Right lung (tissue), 5 donors: ENCODE data around the gene RBFOX2. TPM values are rescaled to one million over a fixed set of nuclear protein-coding genes. Genes with fewer than 3 reads are reported as not detected.

Experiments used
- DNase-seq, 2 donors: peaks; one replicate each; pipeline ENCODE4 v3.0.0-alpha.2; 2013
- polyA plus RNA-seq, 5 donors: library from polyadenylated mRNA; unstranded; fragments of 120-200 nt; gene quantifications; one replicate each; pipeline versions ENCODE4 v1.2.1 to v1.2.3, GENCODE V29; 2013; ENCODE audit warnings: inconsistent platforms in 1 of 5, low replicate concordance in 1 of 5; ENCODE audit not compliant: insufficient read length in 5 of 5, insufficient read depth in 1 of 5

Gene RBFOX2
- polyA plus RNA-seq, 5 donors, result 121 to 167 (median 156) TPM

DNA sequence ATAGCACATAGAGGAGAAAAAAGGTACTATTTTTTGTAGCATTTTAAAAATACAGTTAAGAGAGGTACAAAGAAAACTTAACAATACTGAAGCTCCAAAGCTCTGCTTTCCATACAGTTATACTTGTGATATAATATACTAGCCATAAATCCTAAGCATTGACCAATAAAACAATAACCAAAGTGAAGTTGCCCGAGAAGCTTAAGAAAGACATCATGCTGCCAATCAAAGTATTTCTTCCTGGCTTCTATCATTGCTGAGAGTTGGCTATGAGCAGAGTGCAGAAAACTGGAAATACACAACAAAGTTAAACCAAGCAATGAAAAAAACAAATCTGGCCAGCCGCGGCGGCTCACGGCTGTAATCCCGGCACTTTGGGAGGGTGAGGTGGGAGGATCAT, 84.2 kb downstream of the RBFOX2 start:
- no peak for DNase-seq

DNA sequence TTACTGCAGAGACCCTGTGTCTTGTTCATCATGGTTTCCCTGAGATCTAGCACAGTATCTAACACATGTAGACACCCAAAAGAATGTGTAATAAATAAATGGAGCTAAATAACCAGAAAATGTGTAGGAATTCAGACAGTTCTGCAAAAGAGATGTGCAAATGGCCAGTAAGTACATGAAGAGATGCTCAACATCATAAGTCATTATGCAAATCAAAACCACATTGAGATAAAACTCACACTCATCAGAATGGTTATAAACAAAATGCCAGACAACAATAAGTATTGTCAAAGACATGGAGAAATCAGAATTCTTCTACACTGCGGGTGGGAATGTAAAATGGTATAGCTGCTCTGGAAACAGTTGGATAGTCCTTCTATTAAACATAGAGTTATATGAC, 88.5 kb downstream of the RBFOX2 start:
- no peak for DNase-seq

DNA sequence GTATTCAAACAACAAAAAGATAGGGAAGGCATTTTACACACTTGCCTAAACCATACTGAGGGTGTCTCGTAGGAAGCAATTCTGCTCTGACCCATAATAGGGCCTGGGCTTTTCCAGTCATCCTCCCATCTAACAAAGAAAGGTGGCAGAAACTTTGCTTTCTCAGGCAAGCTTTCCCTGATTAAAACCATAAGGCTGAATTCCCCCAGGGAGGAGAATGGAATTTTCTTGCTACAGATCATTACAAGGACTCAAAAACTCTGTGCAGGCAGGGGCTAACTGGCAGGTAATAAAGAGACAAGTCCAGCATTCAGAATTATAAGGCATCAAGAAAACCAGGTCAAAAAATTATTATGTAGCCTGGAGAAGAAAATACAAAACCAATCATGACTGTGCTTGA, 90.4 kb downstream of the RBFOX2 start:
- no peak for DNase-seq

DNA sequence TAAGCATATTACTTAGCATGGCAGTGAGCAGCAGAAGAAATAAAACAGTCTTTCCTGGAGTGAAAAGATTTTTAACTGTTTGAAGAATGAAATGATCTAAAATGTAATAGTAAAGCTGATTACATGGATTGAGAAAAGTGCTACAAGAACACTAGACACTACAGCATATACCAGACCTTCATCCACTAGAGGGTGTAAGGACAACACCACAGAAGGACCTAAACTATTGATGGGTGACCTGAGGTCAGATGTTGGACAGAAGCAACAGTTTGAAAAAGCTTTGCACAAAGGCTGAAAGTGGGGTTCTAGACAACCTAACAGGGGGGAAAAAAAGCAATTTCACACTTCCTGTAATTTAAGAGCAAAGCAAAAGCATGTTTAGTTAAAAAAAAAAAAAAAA, 97.7 kb downstream of the RBFOX2 start:
- peak; percentile 56 to 60 for DNase-seq

DNA sequence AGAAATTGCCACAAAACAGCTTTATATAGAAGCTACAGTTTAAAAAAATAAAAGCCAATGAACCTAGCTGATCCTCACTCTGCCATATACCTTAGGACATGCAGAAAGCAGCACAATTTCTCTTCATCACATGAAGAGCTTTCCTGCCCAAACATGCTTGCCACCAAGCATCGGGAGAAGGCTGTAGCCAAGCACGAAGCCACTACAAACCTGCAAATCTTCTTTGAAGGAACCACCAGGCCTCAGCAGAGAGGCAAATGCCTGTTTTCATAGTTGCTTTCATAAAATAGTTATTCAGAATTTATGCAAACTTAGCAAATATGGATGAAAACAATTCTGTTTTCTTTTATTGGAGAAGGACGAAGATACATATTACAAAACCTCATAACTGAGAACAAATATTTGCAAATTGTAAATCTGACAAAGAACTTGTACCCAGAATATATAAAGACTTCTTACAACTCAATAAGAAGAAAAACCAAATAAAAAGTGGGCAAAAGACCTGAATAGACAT, 100.3 kb downstream of the RBFOX2 start:
- no peak for DNase-seq

DNA sequence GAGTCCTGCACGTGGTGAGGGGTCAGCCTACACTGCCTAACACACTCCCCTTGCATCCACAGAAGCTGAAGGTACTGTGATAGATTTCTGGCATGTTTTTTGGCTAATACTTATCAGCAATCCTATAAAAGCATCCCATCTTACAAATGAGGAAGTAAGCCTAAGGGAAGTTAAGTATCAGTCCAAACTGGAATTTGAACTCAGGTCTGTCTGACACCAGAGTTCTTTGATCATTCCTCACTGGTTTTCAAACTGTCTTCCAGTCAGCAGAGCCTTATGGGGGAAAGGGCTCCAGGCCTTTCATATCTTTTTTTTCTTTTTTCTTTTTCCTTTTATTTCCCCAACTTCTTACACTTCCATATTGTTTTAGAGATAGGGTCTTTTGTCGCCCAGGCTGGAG, 105.6 kb downstream of the RBFOX2 start:
- no peak for DNase-seq

DNA sequence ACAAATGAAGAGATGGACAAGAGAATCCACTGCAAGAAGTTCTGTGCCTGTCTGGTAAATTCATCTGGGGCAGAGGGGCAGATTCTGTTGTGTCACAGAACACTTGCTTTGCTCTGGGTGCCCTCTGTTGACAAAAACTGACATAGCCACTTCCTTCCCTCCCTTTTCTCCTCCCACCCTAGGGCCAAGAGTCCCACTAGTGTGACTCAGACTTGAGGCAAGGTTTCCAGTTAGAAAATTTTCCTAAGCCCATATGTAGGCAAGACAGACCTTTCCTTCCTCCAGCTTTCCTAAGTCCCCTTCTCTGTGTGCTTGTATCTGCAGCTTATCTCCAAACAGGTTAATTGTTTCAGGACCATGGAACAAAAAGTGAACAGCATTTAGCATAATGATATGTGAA, 106.8 kb downstream of the RBFOX2 start:
- peak; percentile 29 to 37 for DNase-seq

DNA sequence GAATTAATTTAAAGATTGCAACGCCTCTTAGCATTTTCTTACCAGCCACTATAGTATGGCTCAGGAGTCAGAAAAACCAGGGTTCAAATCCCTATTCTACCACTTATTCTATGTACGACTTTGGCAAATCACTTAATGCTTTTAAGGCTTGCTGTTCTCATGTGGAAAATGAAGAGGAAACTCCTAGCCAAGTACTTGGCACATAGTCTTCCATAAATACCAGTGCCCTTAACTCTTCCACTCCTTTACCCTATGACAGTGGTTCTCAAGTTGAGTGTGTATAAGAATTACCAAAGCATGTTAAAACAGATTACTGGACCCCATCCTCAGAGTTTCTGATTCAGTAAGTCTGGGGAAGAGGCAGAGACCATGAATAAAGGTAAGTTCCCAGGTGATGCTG, 107.6 kb downstream of the RBFOX2 start:
- no peak for DNase-seq

DNA sequence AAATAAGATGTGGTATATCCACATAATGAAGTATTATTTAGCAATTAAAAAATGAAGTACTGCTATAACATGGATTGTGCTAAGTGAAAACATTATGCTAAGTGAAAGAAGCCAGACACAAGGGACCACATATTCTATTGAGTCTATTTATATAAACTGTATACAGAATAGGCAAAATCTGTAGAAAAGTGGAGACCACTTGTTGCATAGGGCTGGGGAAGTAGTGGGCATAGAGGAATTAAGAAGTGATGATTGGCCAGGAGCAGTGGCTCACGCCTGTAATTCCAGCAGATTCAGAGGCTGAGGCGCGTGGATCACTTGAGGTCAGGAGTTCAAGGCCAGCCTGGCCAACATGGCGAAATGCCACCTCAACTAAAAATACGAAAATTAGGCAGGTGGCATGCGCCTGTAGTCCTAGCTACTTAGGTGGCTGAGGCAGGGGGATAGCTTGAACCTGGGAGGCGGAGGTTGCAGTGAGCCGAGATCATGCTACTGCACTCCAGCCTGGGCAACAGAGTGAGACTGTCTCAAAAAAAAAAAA, 109.6 kb downstream of the RBFOX2 start:
- DNase-seq, result no peak

DNA sequence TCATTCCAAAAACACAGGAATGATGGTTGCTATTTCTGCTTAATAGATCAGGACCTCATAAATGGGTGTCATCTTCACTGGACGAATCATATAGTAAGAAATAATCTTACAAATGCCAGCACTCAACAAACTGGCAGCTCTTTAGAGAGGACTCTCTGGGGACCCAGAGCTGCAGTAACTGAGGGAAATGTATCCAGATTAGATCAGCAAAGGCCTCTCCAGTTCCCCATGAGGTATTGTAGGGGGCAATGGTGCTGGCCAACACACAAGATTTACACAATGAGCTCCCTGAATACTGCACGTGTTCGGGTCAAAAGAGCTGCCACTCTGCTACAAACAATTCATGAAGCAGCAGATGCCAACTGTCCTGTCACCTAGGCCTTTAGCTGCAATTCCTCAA, 110.2 kb downstream of the RBFOX2 start:
- no peak for DNase-seq

DNA sequence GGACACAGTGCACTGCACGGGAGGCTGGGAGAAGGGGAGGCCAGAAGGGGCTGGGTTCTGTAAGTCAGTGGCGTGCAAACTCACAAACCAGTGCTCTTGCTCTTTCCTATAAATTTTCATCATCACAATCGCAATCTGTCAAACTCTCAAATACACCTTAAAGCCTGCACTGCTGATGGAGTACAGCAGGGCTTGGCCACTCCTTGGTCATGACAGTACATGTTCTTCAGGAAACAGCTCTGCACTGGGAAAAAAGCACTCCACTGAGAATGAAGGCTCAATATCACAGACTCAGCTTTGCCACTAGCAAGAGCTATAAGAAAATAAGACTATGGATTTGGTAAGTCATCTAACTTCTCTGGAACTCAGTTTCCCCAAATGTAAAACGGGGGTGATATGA, 111.0 kb downstream of the RBFOX2 start:
- no peak for DNase-seq

DNA sequence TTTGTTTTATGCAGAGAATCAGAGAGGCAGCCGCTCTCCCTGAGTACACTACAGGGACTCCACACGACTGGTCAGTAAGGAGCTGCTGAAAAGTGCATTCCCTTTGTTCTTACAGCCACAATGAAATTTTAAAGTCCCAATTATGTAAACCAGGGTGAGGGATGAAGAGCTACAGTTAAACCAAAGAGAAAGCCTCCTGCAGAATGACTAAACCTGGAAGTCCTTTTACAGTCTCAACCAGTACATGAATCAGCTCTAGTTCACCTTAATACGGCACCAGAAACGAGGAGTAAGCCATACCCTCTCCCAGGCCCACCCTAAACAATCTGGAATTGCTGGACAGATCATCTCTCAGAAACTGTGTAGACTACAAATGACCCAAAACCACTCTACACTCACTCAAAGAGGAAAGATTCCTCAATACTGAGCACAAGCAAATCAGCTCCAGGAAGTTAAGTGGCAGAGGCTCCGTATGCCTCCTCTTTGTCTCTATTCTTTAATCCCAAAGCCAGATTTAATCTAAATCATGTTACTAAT, 113.1 kb downstream of the RBFOX2 start:
- no peak for DNase-seq

DNA sequence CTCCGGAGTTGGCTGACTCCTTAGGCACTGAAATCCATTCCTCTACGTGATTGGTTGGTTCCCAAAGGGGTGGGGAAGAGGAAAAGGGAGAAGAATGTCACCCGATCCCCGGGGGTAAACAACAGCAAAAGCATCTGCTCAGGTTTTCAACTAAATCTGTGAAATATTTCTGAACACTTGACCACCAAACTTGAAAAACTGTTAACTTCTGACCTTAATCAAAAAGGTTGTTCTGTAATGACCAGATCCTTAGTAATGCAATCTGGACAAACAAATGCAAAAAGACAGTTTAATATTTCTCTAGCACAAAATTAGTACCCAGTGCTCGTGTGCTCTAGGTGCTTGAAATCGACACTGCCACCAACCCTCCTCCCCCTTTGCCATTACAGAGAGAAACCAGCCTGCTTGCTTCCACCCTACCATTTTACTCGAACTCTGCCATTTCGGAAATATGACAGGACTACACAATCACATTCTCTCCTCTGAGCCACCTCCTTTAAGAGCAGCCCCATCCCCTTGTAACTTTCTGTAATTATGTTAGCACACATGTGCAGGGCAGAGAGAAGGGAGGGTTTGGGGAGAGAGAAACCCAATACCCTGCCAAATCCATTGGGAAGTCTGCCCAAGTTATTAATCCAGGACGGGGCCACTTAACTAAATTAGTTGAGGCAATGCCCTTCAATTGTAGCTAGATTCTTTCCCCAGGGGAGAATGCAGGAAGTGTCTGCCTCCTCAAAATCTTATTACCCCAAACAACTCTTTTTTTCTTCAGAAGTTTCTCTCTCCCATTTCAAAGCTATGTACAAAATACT, 113.8 kb downstream of the RBFOX2 start:
- DNase-seq, result peak; percentile 81 to 86

DNA sequence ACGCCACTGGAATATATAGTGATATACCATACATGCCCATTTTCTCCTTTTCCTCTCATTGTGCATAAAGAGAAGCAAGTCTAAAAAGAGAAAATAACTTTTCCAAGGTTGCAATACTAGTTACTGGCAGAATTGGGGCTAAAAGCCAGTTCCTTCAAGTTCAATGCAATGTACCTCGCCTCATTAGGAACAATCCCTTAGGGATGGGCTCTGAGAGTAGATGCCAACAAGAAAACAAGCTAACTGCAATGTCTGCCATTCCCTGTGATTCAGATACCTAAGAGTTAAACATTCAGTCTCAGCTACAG, 114.3 kb downstream of the RBFOX2 start:
- no peak for DNase-seq

DNA sequence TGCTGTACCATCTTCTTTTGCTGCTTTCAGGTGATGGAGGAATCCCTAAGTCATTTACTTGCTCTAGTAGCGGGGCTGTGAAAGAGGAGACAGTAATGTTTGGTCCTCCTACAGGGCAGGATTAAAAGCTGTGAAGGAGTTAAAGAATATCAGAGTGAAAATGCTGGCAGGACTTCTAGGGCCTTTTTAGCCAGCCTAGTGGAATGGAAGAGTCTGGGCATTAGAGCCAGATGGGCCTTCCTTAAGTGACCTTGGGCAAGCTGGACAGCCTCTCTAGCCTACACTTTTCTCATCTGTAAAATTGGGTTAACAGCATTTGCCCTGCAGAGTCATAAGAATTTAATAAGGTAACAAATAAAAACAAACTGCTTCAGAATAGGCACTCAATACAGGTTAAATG, 114.7 kb downstream of the RBFOX2 start:
- no peak for DNase-seq

DNA sequence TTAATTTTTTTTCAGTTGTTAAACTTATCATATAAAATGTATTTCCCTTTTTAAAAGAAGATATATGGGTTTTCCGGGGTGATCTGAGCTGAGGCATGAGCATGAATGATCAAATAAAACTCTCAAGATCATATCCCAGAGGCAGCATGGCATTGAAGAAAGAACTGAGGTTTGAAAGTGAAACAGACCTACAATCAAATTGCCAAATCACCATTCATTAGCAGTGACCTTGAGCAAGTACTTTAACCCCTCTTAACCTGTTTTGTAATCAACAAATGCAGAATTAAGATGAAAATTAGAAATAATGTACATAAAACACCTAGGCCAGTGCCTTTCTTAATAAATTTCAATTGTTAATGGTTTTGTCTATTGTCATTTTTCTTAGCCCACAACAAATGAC, 116.0 kb downstream of the RBFOX2 start:
- no peak for DNase-seq

DNA sequence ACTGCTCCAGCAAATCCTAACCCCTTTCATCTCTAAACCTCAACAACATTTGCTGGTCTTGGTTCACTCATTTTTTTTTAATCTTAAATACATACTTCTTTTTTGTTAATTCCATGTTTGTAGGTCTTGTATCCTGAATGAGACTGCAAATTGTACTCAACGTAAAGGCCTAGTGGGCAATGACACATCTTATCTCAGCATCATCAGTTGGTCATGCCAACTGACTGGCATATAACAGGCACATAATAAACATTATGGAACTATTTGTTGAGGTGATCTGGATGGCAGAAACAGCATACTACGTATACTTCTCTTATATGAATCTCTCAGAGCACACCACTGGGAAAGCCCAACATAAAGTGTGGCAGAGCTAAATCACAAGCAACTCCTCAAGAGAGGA, 116.7 kb downstream of the RBFOX2 start:
- DNase-seq, result no peak

DNA sequence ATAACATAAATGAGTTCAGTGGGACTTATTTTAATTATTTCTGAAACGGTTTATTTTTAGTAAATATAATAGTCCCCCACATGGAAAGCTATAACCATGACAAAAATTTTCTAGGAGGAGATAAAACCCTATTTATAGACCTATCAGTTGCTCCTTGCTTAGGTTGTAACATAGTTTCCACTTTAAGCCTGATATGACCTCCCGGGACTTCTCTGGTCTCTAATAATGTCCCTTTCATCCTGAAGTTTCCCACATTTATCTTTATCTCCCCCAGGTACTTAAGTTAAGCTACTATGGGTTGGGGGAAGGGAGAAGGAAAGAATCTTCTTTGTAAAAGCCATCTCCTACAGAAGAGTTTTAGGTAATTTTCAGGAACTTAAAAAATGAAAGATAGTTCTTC, 117.7 kb downstream of the RBFOX2 start:
- no peak for DNase-seq

DNA sequence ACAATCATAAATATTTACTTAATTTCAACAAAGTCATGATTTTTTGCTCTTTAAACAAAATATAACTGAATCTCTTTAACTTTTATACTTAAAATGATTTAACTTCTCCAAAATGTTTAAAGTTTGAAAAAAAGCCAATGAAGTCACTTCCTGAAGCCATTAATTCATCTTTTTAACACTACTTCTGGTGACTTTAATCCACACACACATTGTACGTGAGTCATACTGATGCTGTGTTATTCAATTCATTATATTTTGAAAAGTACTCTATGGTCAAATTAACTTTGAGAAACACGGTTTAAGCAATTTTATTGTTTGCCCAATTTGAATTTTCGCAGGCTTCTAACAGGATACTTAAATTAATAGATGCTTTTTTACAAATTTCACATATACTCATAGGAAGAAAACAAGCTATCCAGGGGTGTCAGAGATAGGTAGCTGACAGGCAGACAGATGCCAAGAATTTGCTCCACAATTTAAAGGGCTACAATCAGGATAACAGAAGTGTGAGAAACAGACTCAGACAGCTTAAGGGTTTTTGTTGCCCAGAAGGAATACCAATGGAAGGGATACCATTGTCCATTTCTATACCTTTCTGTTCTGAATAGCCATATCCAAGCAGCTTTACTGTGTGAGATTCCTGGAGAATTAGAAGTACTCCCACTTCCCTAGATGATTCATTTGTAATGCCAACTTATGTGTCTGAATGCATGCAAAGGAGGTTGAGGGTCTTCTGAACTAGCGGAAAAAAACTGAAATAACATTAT, 118.4 kb downstream of the RBFOX2 start:
- no peak for DNase-seq

DNA sequence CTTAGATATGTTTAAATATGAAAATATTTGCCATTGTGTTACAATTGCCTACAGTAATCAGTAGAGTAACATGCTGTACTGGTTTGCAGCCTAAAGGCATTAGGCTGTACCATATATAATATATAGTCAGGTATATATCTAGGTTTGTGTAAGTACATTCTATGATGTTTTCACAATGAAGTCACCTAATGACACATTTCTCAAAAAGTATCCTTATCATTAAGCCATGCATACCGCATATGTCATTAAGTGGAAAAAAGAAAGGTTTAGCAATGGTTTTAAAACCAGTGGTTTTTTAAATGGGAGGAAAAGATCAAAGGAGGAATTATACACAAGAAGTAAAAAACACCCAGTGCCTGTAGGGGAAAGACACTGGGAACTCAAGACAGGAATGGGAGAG, 122.7 kb downstream of the RBFOX2 start:
- DNase-seq, result no peak

DNA sequence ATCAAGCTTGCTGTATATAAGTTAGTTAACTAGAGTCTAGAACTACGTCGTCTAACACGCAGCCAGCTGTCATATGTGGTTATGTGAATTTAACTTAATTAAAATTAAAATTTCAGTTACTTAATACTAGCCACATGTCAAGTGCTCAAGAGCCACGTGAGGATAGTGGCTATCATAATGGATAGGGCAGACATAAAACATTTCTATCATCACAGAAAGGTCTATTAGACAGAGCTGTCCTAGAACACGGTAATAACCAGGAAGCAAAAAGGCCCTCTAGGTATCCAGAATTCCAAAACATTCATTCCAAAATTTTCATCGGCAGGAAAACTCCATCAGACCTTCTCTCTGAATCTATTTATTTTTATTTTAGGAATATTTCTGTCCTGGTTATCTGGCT, 123.9 kb downstream of the RBFOX2 start:
- DNase-seq, result no peak

DNA sequence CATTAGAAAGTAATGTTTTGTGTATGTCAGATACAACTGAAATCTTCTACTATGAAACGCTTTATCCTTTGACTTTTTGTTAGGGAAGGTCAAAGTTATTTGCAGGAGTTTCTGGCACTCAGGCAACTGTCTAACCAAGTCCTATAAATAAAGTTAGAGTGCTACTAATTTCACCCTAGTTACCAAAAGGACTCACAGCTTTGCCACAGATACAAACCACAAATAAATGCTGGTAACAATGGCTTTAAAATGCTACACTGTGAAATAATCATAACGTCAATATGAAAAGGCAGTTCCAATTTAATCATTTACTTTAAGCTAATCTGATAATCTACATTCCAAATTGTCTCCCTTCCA, 124.3 kb downstream of the RBFOX2 start:
- no peak for DNase-seq
